Suprapubic skin (tissue), 4 donors: ENCODE data around the gene NFKBIL1.

Source experiments
- CTCF ChIP-seq, 2 donors: fragments of 200-600 bp in 1 of 2; fragments of 450-650 bp in 1 of 2; sonication (generic) in 1 of 2; IDR thresholded peaks; one replicate each; pipeline ENCODE4 v1.5.1; 2016 to 2019; ENCODE audit warnings: antibody characterized with exemption in 2 of 2, mild to moderate bottlenecking in 1 of 2, moderate library complexity in 1 of 2
- POLR2A ChIP-seq, 2 donors: fragments of 450-650 bp; IDR thresholded peaks; one replicate each; pipeline ENCODE4 v1.6.1; 2017; ENCODE audit warnings: antibody characterized with exemption in 2 of 2, mild to moderate bottlenecking in 2 of 2, moderate library complexity in 2 of 2
- POLR2AphosphoS5 ChIP-seq, 3 donors: sonication (generic); formaldehyde crosslinking; IDR thresholded peaks; one replicate each; pipeline ENCODE4 v1.6.1; 2017; ENCODE audit warnings: antibody characterized with exemption in 3 of 3

GRCh38 chr6:31581434-31582229, 34.2 kb downstream of the NFKBIL1 start:
- TF ChIP-seq CTCF (IDR thresholded peaks at IDR 0.05) (no peak), POLR2AphosphoS5 (IDR thresholded peaks at IDR 0.05) (no peak), POLR2A (IDR thresholded peaks at IDR 0.05) (no peak)
